ENCODE measurements around the gene THRSP. TPM values are rescaled to one million over a fixed set of nuclear protein-coding genes. Genes with fewer than 3 reads are reported as not detected.

Gene THRSP
- polyA plus RNA-seq, 1 donor (not counting 4 experiments of a cell fraction or from before 2014, with no cell fraction given): not detected

GRCh38 chr11:78020246-78020645 is 43.4 kb upstream of the THRSP start:
- dilution Hi-C loops (cut with MboI; ENCODE audit: extremely low pct_ligation_motif_present, low sequenced_read_pairs): no loop called here
- Histone ChIP-seq H3K9me3 (ENCODE audit: control insufficient read depth, low read depth, low read length) (no peaks in the 10 kb centered on the region), H3K27ac (ENCODE audit: control insufficient read depth, insufficient read depth, low read length) (no peak overlapping the region), H3K9ac (ENCODE audit: control insufficient read depth, extremely low read depth, insufficient read depth, low read length) (no peak overlapping the region), H3K9me1 (ENCODE audit: control insufficient read depth, extremely low read depth, insufficient read depth, low read length) (no peaks in the 10 kb centered on the region), H3K4me1 (ENCODE audit: control insufficient read depth, extremely low read depth, insufficient read depth, low read length) (peaks cover 15% of the 10 kb centered on the region), H3K27me3 (ENCODE audit: control insufficient read depth, extremely low read depth, insufficient read depth, low read length) (no peaks in the 10 kb centered on the region), H4K20me1 (ENCODE audit: control insufficient read depth, extremely low read depth, insufficient read depth, low read length) (no peaks in the 10 kb centered on the region), H2AFZ (ENCODE audit: control insufficient read depth, low read length) (no peak overlapping the region), H3K36me3 (ENCODE audit: control insufficient read depth in 2 of 2, extremely low read depth in 1 of 2, insufficient read depth in 2 of 2, low read length in 2 of 2) (no peaks in the 10 kb centered on the region), H3K4me2 (ENCODE audit: control insufficient read depth, extremely low read depth, insufficient read depth, low read depth, low read length) (no peak overlapping the region), H3K4me3 (ENCODE audit: control insufficient read depth in 2 of 3, extremely low read depth in 1 of 3, insufficient read depth in 2 of 3, low read depth in 1 of 3, low read length in 3 of 3) (no peak overlapping the region), H3K79me2 (ENCODE audit: control insufficient read depth, insufficient read depth, low read length) (no peaks in the 10 kb centered on the region)
- FAIRE-seq: no peak
- no peak for DNase-seq (ENCODE audit: low read depth, low spot score)
- TF ChIP-seq EZH2 (IDR thresholded peaks at IDR 0.05; ENCODE audit: low read length) (no peak), CTCF (optimal IDR thresholded peaks at IDR 0.05 in 1 of 3, IDR thresholded peaks at IDR 0.05 in 1 of 3, conservative IDR thresholded peaks at IDR 0.05 in 1 of 3; ENCODE audit: extremely low read depth in 1 of 3, insufficient read depth in 2 of 3, low read length in 3 of 3) (no peak)

- H3K9me1 ChIP-seq (ENCODE audit: control insufficient read depth, extremely low read depth, insufficient read depth, low read length): no peaks in the 10 kb centered on the region
- no peaks in the 10 kb centered on the region for H3K36me3 ChIP-seq (ENCODE audit: control insufficient read depth in 2 of 2, extremely low read depth in 1 of 2, insufficient read depth in 2 of 2, low read length in 2 of 2)
- no peak overlapping the region for H3K27ac ChIP-seq (ENCODE audit: control insufficient read depth, insufficient read depth, low read length)
- H3K4me2 ChIP-seq (ENCODE audit: control insufficient read depth, extremely low read depth, insufficient read depth, low read depth, low read length): no peak overlapping the region
- FAIRE-seq: no peak
- dilution Hi-C loops (cut with MboI; ENCODE audit: extremely low pct_ligation_motif_present, low sequenced_read_pairs): no loop called here
- no peaks in the 10 kb centered on the region for H3K27me3 ChIP-seq (ENCODE audit: control insufficient read depth, extremely low read depth, insufficient read depth, low read length)
- H3K9ac ChIP-seq (ENCODE audit: control insufficient read depth, extremely low read depth, insufficient read depth, low read length): no peak overlapping the region
- no peaks in the 10 kb centered on the region for H3K9me3 ChIP-seq (ENCODE audit: control insufficient read depth, low read depth, low read length)
- no peak overlapping the region for H2AFZ ChIP-seq (ENCODE audit: control insufficient read depth, low read length)
- no peaks in the 10 kb centered on the region for H3K79me2 ChIP-seq (ENCODE audit: control insufficient read depth, insufficient read depth, low read length)
- DNase-seq (ENCODE audit: low read depth, low spot score): no peak
- no peaks in the 10 kb centered on the region for H4K20me1 ChIP-seq (ENCODE audit: control insufficient read depth, extremely low read depth, insufficient read depth, low read length)
- no peak overlapping the region for H3K4me3 ChIP-seq (ENCODE audit: control insufficient read depth in 2 of 3, extremely low read depth in 1 of 3, insufficient read depth in 2 of 3, low read depth in 1 of 3, low read length in 3 of 3)
- peaks cover 15% of the 10 kb centered on the region for H3K4me1 ChIP-seq (ENCODE audit: control insufficient read depth, extremely low read depth, insufficient read depth, low read length)
- TF ChIP-seq EZH2 (IDR thresholded peaks at IDR 0.05; ENCODE audit: low read length): no peak
- TF ChIP-seq CTCF (optimal IDR thresholded peaks at IDR 0.05 in 1 of 3, IDR thresholded peaks at IDR 0.05 in 1 of 3, conservative IDR thresholded peaks at IDR 0.05 in 1 of 3; ENCODE audit: extremely low read depth in 1 of 3, insufficient read depth in 2 of 3, low read length in 3 of 3): no peak
Measured at GRCh38 chr11:78021611-78022010, 42.0 kb upstream of the THRSP start.
